Liver (tissue), 9 donors: ENCODE measurements around the gene CHMP5. TPM values are rescaled to one million over a fixed set of nuclear protein-coding genes. Genes with fewer than 3 reads are reported as not detected.
A peak's percentile ranks its signal among the peaks of the same experiment; 100 is the strongest.

Source experiments
- DNase-seq: peaks from one replicate; pipeline ENCODE4 v3.0.0-alpha.2; 2017; ENCODE audit warnings: low spot score
- H3K27ac ChIP-seq, 2 donors: one replicate each; pipeline ENCODE4 v1.7.0; 2013; ENCODE audit warnings: inconsistent platforms in 2 of 2, low read length in 2 of 2, control low read depth in 1 of 2, low read depth in 1 of 2, mild to moderate bottlenecking in 1 of 2
- H3K27me3 ChIP-seq, 4 donors: one replicate each; pipeline versions ENCODE4 v1.6.1 to v1.7.0; 2013; ENCODE audit warnings: low read length in 3 of 4, inconsistent platforms in 1 of 4, mild to moderate bottlenecking in 1 of 4, moderate library complexity in 1 of 4; ENCODE audit not compliant: control insufficient read depth in 4 of 4, insufficient read depth in 4 of 4
- H3K36me3 ChIP-seq, 4 donors: one replicate each; pipeline versions ENCODE4 v1.6.1 to v1.7.0; 2013; ENCODE audit warnings: low read length in 3 of 4, mild to moderate bottlenecking in 3 of 4, low read depth in 1 of 4, moderate library complexity in 1 of 4; ENCODE audit not compliant: control insufficient read depth in 4 of 4, insufficient read depth in 3 of 4
- H3K4me1 ChIP-seq, 4 donors: one replicate each; pipeline versions ENCODE4 v1.6.1 to v1.7.0; 2013; ENCODE audit warnings: low read length in 3 of 4, mild to moderate bottlenecking in 3 of 4, moderate library complexity in 1 of 4; ENCODE audit not compliant: control insufficient read depth in 4 of 4, insufficient read depth in 4 of 4
- H3K4me3 ChIP-seq, 3 donors: one replicate each; pipeline versions ENCODE4 v1.6.1 to v1.7.0; 2013; ENCODE audit warnings: low read length in 3 of 3, control low read depth in 1 of 3, low read depth in 1 of 3, mild to moderate bottlenecking in 1 of 3
- H3K9ac ChIP-seq, 2 donors: one replicate each; pipeline ENCODE4 v1.7.0; 2013; ENCODE audit warnings: low read length in 2 of 2, mild to moderate bottlenecking in 2 of 2, moderate library complexity in 2 of 2, control low read depth in 1 of 2, low read depth in 1 of 2
- H3K9me3 ChIP-seq, 4 donors: one replicate each; pipeline versions ENCODE4 v1.6.1 to v1.7.0; 2013; ENCODE audit warnings: low read length in 3 of 4; ENCODE audit not compliant: control insufficient read depth in 4 of 4
- EGR1 ChIP-seq, 2 donors: IDR thresholded peaks; 2 replicates each; pipeline ENCODE4 v1.6.1; 2016 to 2018; ENCODE audit warnings: antibody characterized with exemption in 2 of 2, low read depth in 2 of 2
- FOXA1 ChIP-seq: IDR thresholded peaks from 2 replicates; pipeline ENCODE4 v1.6.1; 2016; ENCODE audit warnings: antibody characterized with exemption
- FOXA2 ChIP-seq: IDR thresholded peaks from 2 replicates; pipeline ENCODE4 v1.6.1; 2016; ENCODE audit warnings: antibody characterized with exemption
- GABPA ChIP-seq, 2 donors: IDR thresholded peaks in 1 of 2; conservative IDR thresholded peaks in 1 of 2; 2 replicates each; pipeline ENCODE4 v1.6.1; 2016; ENCODE audit warnings: antibody characterized with exemption in 2 of 2, mild to moderate bottlenecking in 1 of 2, moderate library complexity in 1 of 2
- HNF4A ChIP-seq, 2 donors: conservative IDR thresholded peaks; 2 replicates each; pipeline ENCODE4 v1.6.1; 2016; ENCODE audit warnings: antibody characterized with exemption in 2 of 2, mild to moderate bottlenecking in 2 of 2
- HNF4G ChIP-seq: IDR thresholded peaks from 2 replicates; pipeline ENCODE4 v1.6.1; 2016; ENCODE audit warnings: antibody characterized with exemption
- JUND ChIP-seq, 2 donors: IDR thresholded peaks; 2 replicates each; pipeline ENCODE4 v1.6.1; 2016; ENCODE audit warnings: antibody characterized with exemption in 2 of 2
- MAX ChIP-seq: IDR thresholded peaks from 2 replicates; pipeline ENCODE4 v1.6.1; 2016; ENCODE audit warnings: antibody characterized with exemption
- NR2F2 ChIP-seq: IDR thresholded peaks from 2 replicates; pipeline ENCODE4 v1.6.1; 2016; ENCODE audit warnings: antibody characterized with exemption
- RAD21 ChIP-seq, 2 donors: IDR thresholded peaks; 2 replicates each; pipeline ENCODE4 v1.6.1; 2016; ENCODE audit warnings: antibody characterized with exemption in 2 of 2, mild to moderate bottlenecking in 2 of 2
- REST ChIP-seq: IDR thresholded peaks from 2 replicates; pipeline ENCODE4 v1.6.1; 2016; ENCODE audit warnings: antibody characterized with exemption, mild to moderate bottlenecking
- RXRA ChIP-seq, 2 donors: IDR thresholded peaks; 2 replicates each; pipeline ENCODE4 v1.6.1; 2017 to 2018; ENCODE audit warnings: antibody characterized with exemption in 2 of 2, mild to moderate bottlenecking in 1 of 2
- SP1 ChIP-seq: IDR thresholded peaks from 2 replicates; pipeline ENCODE4 v1.6.1; 2018; ENCODE audit warnings: antibody characterized with exemption, mild to moderate bottlenecking
- TAF1 ChIP-seq: conservative IDR thresholded peaks from 2 replicates; pipeline ENCODE4 v1.6.1; 2016; ENCODE audit warnings: antibody characterized with exemption, mild to moderate bottlenecking
- YY1 ChIP-seq: IDR thresholded peaks from 2 replicates; pipeline ENCODE4 v1.6.1; 2016; ENCODE audit warnings: antibody characterized with exemption, mild to moderate bottlenecking
- WGBS: extraction: QIAGEN DNeasy Blood & Tissue Kit; methylation state at CpG from one replicate; pipeline ENCODE4 v1.1.7; 2013; 5-methylcytosine and 5-hydroxymethylcytosine counted together
- polyA plus RNA-seq, 2 donors: library from polyadenylated mRNA; stranded (reverse) in 1 of 2; unstranded in 1 of 2; fragments of 200-250 nt in 1 of 2; fragments of >200 nt in 1 of 2; fragmentation: Nextera tagmentation in 1 of 2; extraction: Ambion mirVana in 1 of 2; gene quantifications; one replicate each; pipeline versions ENCODE4 v1.2.1 to v1.2.3, GENCODE V29; 2013 to 2015
- total RNA-seq, 2 donors: library from RNA; depleted of rRNA; stranded (reverse); fragments of >200 nt; gene quantifications; one replicate each; pipeline ENCODE4 v1.2.3, GENCODE V29; 2014
- TF ChIP-seq, protein P1 (sequence below): IDR thresholded peaks from 2 replicates; pipeline ENCODE4 v1.6.1; 2016; ENCODE audit warnings: antibody characterized with exemption
- TF ChIP-seq, protein P2 (sequence below): IDR thresholded peaks from 2 replicates; pipeline ENCODE4 v1.6.1; 2016; ENCODE audit warnings: antibody characterized with exemption
- TF ChIP-seq, protein P3 (sequence below): fragments of 150-350 bp; IDR thresholded peaks from 2 replicates; pipeline ENCODE4 v1.5.1; 2017; ENCODE audit warnings: improper control_type of control experiment, low read depth, low read length; ENCODE audit not compliant: missing input control
- donor health status: healthy.
- donor health status: healthy.
- donor health status: healthy.
- donor health status: healthy.
- donor health status: healthy.

The CHMP5 gene
- total and polyA plus RNA-seq, 4 donors = 23.2 to 34.8 (median 27.8) TPM

DNA sequence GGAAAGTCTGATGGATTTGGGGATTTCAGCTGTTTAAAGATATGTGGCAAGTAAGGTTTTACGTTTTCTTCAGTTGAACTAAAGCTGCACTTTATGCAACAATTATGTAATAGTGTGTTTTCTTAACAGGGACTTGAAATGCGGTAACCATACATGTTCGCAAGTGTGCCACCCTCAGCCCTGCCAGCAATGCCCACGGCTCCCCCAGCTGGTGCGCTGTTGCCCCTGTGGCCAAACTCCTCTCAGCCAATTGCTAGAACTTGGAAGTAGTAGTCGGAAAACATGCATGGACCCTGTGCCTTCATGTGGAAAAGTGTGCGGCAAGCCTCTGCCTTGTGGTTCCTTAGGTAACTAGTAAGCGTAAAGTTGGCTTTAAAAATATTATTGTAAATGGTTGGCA, 53.9 kb downstream of the CHMP5 start (continued):
- no peak for TF ChIP-seq SP1

DNA sequence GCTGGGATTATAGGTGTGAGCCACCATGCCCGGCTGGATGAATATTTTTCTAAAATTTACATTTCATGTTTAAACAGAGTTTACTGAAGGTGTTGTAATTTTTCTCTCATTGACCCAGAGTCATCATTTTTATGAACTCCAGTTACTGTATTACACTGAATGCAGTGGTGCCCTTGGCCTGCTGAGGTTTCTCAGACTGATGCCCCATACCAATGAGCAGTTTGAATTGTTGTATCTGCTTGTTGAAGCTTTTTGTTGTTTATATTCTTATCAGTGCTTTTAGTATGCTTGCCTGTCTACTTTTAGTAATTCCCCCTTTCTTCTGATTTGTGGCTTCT, 55.4 kb downstream of the CHMP5 start:
- TF ChIP-seq RAD21 (IDR thresholded peaks at IDR 0.05) (no peak), REST (no peak), TAF1 (no peak), NR2F2 (no peak), HNF4G (no peak), MAX (no peak), RXRA (IDR thresholded peaks at IDR 0.05) (no peak), FOXA1 (no peak), HNF4A (conservative IDR thresholded peaks at IDR 0.05) (no peak), YY1 (no peak), EGR1 (IDR thresholded peaks at IDR 0.05; ENCODE audit: low read depth in 2 of 2) (no peak), SP1 (no peak), JUND (IDR thresholded peaks at IDR 0.05) (no peak), FOXA2 (no peak), GABPA (IDR thresholded peaks at IDR 0.05 in 1 of 2, conservative IDR thresholded peaks at IDR 0.05 in 1 of 2) (no peak)
- TF ChIP-seq, protein P1, sequence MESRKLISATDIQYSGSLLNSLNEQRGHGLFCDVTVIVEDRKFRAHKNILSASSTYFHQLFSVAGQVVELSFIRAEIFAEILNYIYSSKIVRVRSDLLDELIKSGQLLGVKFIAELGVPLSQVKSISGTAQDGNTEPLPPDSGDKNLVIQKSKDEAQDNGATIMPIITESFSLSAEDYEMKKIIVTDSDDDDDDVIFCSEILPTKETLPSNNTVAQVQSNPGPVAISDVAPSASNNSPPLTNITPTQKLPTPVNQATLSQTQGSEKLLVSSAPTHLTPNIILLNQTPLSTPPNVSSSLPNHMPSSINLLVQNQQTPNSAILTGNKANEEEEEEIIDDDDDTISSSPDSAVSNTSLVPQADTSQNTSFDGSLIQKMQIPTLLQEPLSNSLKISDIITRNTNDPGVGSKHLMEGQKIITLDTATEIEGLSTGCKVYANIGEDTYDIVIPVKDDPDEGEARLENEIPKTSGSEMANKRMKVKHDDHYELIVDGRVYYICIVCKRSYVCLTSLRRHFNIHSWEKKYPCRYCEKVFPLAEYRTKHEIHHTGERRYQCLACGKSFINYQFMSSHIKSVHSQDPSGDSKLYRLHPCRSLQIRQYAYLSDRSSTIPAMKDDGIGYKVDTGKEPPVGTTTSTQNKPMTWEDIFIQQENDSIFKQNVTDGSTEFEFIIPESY = no peak
- TF ChIP-seq, protein P2, sequence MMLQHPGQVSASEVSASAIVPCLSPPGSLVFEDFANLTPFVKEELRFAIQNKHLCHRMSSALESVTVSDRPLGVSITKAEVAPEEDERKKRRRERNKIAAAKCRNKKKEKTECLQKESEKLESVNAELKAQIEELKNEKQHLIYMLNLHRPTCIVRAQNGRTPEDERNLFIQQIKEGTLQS = no peak
- TF ChIP-seq, protein P3, sequence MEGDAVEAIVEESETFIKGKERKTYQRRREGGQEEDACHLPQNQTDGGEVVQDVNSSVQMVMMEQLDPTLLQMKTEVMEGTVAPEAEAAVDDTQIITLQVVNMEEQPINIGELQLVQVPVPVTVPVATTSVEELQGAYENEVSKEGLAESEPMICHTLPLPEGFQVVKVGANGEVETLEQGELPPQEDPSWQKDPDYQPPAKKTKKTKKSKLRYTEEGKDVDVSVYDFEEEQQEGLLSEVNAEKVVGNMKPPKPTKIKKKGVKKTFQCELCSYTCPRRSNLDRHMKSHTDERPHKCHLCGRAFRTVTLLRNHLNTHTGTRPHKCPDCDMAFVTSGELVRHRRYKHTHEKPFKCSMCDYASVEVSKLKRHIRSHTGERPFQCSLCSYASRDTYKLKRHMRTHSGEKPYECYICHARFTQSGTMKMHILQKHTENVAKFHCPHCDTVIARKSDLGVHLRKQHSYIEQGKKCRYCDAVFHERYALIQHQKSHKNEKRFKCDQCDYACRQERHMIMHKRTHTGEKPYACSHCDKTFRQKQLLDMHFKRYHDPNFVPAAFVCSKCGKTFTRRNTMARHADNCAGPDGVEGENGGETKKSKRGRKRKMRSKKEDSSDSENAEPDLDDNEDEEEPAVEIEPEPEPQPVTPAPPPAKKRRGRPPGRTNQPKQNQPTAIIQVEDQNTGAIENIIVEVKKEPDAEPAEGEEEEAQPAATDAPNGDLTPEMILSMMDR = no peak
- no peak for DNase-seq
- Histone ChIP-seq H3K4me3 (no peak overlapping the region), H3K36me3 (peaks cover 15 to 78% (median 61%) of the 10 kb centered on the region in 4 donors), H3K27ac (peak overlapping the region in 1 of 2 donors; percentile 64), H3K4me1 (no peaks in the 10 kb centered on the region), H3K9me3 (no peaks in the 10 kb centered on the region), H3K9ac (no peak overlapping the region), H3K27me3 (no peaks in the 10 kb centered on the region)
- WGBS = 90% methylated on average over 1 of the region's 1 CpG
